Type B pancreatic cell (in vitro differentiated cells): ENCODE measurements around the gene CCDC18. TPM values are rescaled to one million over a fixed set of nuclear protein-coding genes. Genes with fewer than 3 reads are reported as not detected.

Source experiments
- DNase-seq: peaks from one replicate; pipeline ENCODE4 v3.0.0; 2021; ENCODE audit warnings: mixed read lengths; ENCODE audit not compliant: unreplicated experiment; ENCODE audit errors: extremely low spot score
- H3K27ac Mint-ChIP-seq: 2 replicates; pipeline ENCODE4 v1.8.0; 2021; ENCODE audit warnings: mild to moderate bottlenecking, mixed read lengths
- H3K27me3 Mint-ChIP-seq: 2 replicates; pipeline ENCODE4 v1.8.0; 2021; ENCODE audit warnings: mixed read lengths
- H3K36me3 Mint-ChIP-seq: 2 replicates; pipeline ENCODE4 v1.8.0; 2021; ENCODE audit warnings: mixed read lengths
- H3K4me1 Mint-ChIP-seq: one replicate; pipeline ENCODE4 v1.8.0; 2021; ENCODE audit warnings: mixed read lengths; ENCODE audit not compliant: unreplicated experiment
- H3K4me3 Mint-ChIP-seq: 2 replicates; pipeline ENCODE4 v1.8.0; 2021; ENCODE audit warnings: mild to moderate bottlenecking, mixed read lengths
- H3K9me3 Mint-ChIP-seq: 2 replicates; pipeline ENCODE4 v1.8.0; 2021; ENCODE audit warnings: mixed read lengths
- total RNA-seq: library from RNA; stranded (reverse); gene quantifications from 2 replicates; pipeline ENCODE4 v1.2.1, GENCODE V29; 2021; ENCODE audit warnings: low replicate concordance
- TF ChIP-seq, protein P1 (sequence below): fragments of 200-600 bp; sonication (generic); conservative IDR thresholded peaks from 2 replicates; pipeline ENCODE4 v1.5.0; 2021; ENCODE audit warnings: antibody characterized with exemption, mild to moderate bottlenecking

Gene CCDC18
- total RNA-seq, 1 donor from 2014 or later = 13.3 TPM

GRCh38 chr1:93179886-93180722 lies 420 bp upstream of the CCDC18 start, which contains the start of gene TMED5:
Gene TMED5, minus strand, starts transcription at chr1:93180413. Its CDS starts 171 bp downstream, at chr1:93180242.
- peak; percentile 98 for DNase-seq
- H3K4me3 Mint-ChIP-seq = peak within 1 kb of the TSS; percentile 98
- peak within 1 kb of the TSS; percentile 98 for H3K27ac Mint-ChIP-seq
- H3K4me1 Mint-ChIP-seq = peaks cover 20% of the 10 kb centered on the region
- TF ChIP-seq, protein P1, sequence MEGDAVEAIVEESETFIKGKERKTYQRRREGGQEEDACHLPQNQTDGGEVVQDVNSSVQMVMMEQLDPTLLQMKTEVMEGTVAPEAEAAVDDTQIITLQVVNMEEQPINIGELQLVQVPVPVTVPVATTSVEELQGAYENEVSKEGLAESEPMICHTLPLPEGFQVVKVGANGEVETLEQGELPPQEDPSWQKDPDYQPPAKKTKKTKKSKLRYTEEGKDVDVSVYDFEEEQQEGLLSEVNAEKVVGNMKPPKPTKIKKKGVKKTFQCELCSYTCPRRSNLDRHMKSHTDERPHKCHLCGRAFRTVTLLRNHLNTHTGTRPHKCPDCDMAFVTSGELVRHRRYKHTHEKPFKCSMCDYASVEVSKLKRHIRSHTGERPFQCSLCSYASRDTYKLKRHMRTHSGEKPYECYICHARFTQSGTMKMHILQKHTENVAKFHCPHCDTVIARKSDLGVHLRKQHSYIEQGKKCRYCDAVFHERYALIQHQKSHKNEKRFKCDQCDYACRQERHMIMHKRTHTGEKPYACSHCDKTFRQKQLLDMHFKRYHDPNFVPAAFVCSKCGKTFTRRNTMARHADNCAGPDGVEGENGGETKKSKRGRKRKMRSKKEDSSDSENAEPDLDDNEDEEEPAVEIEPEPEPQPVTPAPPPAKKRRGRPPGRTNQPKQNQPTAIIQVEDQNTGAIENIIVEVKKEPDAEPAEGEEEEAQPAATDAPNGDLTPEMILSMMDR = peak; percentile 66
- no peaks in the 10 kb centered on the region for H3K36me3 Mint-ChIP-seq
- no peaks in the 10 kb centered on the region for H3K9me3 Mint-ChIP-seq
- no peaks in the 10 kb centered on the region for H3K27me3 Mint-ChIP-seq

DNA sequence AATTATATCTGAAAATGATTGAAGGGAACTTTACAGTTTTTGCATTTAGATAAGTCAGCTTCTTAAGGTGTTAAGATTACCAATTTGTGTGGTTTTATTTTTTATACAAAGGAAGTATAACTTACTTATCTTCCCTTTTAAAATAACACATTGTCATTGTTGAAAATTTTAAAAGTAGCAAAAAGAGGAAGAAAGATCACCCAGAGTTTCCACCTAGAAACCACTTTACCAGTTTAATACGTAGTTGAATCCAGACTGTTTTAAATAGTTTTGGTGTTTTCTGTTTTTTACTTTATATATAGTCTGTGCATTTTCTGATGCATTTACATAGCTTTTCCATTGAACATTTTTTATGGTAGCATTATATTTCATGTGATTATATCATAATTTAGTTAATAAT lies 6.1 kb downstream of the CCDC18 start:
- DNase-seq = no peak
- no peak overlapping the region for H3K4me3 Mint-ChIP-seq
- no peaks in the 10 kb centered on the region for H3K9me3 Mint-ChIP-seq
- no peaks in the 10 kb centered on the region for H3K4me1 Mint-ChIP-seq
- peaks cover 5% of the 10 kb centered on the region for H3K36me3 Mint-ChIP-seq
- no peaks in the 10 kb centered on the region for H3K27me3 Mint-ChIP-seq
- TF ChIP-seq, protein P1 = no peak
- H3K27ac Mint-ChIP-seq = no peak overlapping the region

GRCh38 chr1:93190432-93190831 lies 9.9 kb downstream of the CCDC18 start:
- H3K9me3 Mint-ChIP-seq = no peaks in the 10 kb centered on the region
- TF ChIP-seq, protein P1 = no peak
- no peak for DNase-seq
- H3K27me3 Mint-ChIP-seq = no peaks in the 10 kb centered on the region
- H3K4me3 Mint-ChIP-seq = no peak overlapping the region
- H3K4me1 Mint-ChIP-seq = no peaks in the 10 kb centered on the region
- peaks cover 9% of the 10 kb centered on the region for H3K36me3 Mint-ChIP-seq
- no peak overlapping the region for H3K27ac Mint-ChIP-seq

DNA sequence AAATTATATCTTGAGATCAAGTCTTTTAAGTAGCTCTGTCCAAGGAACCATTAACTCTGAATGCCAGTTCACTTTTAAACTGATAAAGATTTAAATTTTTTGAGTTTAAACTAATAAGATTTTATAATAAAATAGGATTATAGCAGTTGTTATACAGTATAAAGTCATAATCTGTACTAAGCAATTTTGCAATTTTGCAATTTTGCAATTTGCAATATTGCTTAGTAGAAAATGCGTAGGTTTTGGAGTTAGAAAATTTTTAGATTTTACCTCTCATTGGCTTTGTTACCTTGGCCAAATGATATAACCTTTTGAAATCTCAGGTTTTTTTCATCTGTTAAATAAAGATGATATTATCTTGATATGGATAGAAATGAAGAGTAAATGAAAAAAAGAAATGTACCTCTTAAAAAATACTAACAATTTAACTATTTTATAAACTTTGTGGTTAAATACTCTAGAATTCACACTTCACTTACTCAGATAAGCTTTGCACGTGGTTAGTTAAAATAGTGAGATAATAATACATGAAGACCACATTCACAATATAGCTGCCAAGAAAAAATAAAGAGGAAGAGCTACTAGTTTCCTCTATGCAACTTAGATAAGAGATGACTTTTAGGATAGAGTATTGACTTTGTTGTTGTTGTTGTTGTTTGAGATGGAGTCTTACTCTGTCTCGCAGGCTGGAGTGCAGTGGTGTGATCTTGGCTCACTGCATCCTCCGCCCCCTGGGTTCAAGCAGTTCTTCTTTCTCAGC lies 13.9 kb downstream of the CCDC18 start:
- TF ChIP-seq, protein P1 = no peak
- peaks cover 18% of the 10 kb centered on the region for H3K36me3 Mint-ChIP-seq
- H3K27ac Mint-ChIP-seq = no peak overlapping the region
- peaks cover 5% of the 10 kb centered on the region for H3K9me3 Mint-ChIP-seq
- H3K4me3 Mint-ChIP-seq = no peak overlapping the region
- DNase-seq = no peak
- H3K4me1 Mint-ChIP-seq = no peaks in the 10 kb centered on the region
- H3K27me3 Mint-ChIP-seq = no peaks in the 10 kb centered on the region

DNA sequence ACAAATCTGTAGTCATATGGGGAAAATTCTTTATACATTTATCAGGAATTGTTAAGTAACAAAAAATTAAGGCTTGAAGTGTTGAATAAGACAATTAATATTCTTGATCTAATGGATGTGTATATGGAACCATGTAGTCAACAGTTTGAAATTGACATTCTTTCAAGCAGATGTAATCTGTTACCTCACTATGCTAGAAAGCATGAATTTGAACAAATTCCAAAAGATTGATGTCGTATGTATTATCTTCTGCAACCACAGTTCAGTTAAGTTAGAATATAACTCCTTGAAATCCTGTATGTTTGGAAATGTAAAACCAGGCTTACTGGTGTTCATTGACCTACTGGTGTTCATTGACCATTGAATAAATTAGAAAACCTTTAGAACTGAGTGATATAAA lies 16.1 kb downstream of the CCDC18 start:
- no peaks in the 10 kb centered on the region for H3K27me3 Mint-ChIP-seq
- H3K27ac Mint-ChIP-seq = no peak overlapping the region
- TF ChIP-seq, protein P1 = no peak
- peaks cover 5% of the 10 kb centered on the region for H3K9me3 Mint-ChIP-seq
- DNase-seq = no peak
- H3K4me1 Mint-ChIP-seq = no peaks in the 10 kb centered on the region
- peaks cover 18% of the 10 kb centered on the region for H3K36me3 Mint-ChIP-seq
- no peak overlapping the region for H3K4me3 Mint-ChIP-seq
